Activated T-cell treated with anti-CD3 and anti-CD28 coated beads, Interleukin-2, amount 50 U/mL, for 72 hours (primary cell): ENCODE data around the gene NHLH1. TPM values are rescaled to one million over a fixed set of nuclear protein-coding genes. Genes with fewer than 3 reads are reported as not detected.
A peak's percentile ranks its signal among the peaks of the same experiment; 100 is the strongest.

Experiments used
- ATAC-seq, 2 donors: fragments of 150-1000 bp; cut with Tn5 transposase; replicated peaks in 1 of 2; 2 replicates each; pipeline ENCODE4 v1.10.0; 2021; ENCODE audit warnings: moderate library complexity in 2 of 2, mild to moderate bottlenecking in 1 of 2
- DNase-seq, 2 donors: peaks; one replicate each; pipeline ENCODE4 v3.0.0; 2021 to 2022; ENCODE audit warnings: mixed read lengths in 1 of 2
- H3K27ac Mint-ChIP-seq: one replicate; pipeline ENCODE4 v1.8.0; 2022; ENCODE audit warnings: mild to moderate bottlenecking, moderate library complexity, mixed read lengths
- H3K27me3 Mint-ChIP-seq: one replicate; pipeline ENCODE4 v1.8.0; 2022; ENCODE audit warnings: low read depth, mixed read lengths
- H3K36me3 Mint-ChIP-seq, 2 donors: one replicate each; pipeline ENCODE4 v1.8.0; 2022; ENCODE audit warnings: mixed read lengths in 2 of 2, mild to moderate bottlenecking in 1 of 2; ENCODE audit not compliant: insufficient read depth in 2 of 2
- H3K4me1 Mint-ChIP-seq: one replicate; pipeline ENCODE4 v1.8.0; 2022; ENCODE audit warnings: low read depth, mixed read lengths
- H3K4me3 Mint-ChIP-seq, 2 donors: one replicate each; pipeline ENCODE4 v1.8.0; 2022; ENCODE audit warnings: mild to moderate bottlenecking in 2 of 2, mixed read lengths in 2 of 2, moderate library complexity in 2 of 2
- H3K9me3 Mint-ChIP-seq, 2 donors: one replicate each; pipeline ENCODE4 v1.8.0; 2022; ENCODE audit warnings: mixed read lengths in 2 of 2
- total RNA-seq, 2 donors: library from RNA; stranded (reverse); gene quantifications; one replicate each; pipeline ENCODE4 v1.2.3, GENCODE V29; 2022

Gene NHLH1
- under 1 TPM; 0.32 to 0.60 TPM for total RNA-seq

DNA sequence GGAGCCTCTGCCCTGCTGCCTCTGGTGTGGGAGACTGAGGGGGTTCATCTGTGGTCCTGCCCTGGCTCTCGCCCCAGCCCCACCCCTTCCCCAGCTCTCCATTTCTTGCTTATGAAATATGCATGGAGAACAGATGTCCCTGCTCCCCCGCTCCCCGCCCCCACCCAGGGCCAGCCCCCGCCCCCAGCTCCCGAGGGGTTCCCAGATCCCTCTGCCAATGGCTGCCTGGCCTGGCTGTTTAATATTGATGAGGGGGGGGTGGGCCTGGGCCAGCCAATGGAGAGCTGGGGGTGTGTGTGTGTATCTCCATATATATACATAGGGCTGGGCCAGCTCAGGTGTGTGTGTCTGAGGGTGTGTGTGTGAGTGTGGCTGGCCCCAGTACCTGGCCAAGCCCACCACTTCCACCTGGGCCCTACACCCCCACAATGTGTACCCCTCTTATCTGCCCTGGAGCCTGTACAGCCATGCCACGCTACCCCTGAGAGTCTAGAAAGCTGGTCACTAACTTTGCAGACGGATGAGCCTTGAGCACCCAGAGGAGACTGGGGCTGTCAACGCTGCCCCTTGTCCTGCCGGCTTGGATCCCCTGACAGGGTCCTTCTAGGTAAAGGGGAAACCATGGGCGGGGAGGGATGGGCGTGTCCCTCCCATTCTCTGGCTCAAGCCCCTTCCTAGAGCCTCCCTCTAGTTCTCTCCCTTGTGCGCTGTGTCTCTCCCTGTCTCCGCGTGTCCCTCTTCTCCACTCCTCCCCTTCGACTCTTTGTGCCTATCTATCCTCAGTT lies at the start of gene NHLH1:
NHLH1 (plus strand) TSS at position 341 of the 785 bp plus-strand sequence. CDS start 3,661 bp downstream, outside the sequence.
- H3K4me3 Mint-ChIP-seq, result no peak within 1 kb of the TSS
- no peaks in the 10 kb centered on the region for H3K27me3 Mint-ChIP-seq
- ATAC-seq (no peak), DNase-seq (no peak)
- H3K36me3 Mint-ChIP-seq, result no peaks in the 10 kb centered on the region
- no peaks in the 10 kb centered on the region for H3K9me3 Mint-ChIP-seq
- peaks cover 9% of the 10 kb centered on the region for H3K4me1 Mint-ChIP-seq
- H3K27ac Mint-ChIP-seq, result no peak within 1 kb of the TSS

DNA sequence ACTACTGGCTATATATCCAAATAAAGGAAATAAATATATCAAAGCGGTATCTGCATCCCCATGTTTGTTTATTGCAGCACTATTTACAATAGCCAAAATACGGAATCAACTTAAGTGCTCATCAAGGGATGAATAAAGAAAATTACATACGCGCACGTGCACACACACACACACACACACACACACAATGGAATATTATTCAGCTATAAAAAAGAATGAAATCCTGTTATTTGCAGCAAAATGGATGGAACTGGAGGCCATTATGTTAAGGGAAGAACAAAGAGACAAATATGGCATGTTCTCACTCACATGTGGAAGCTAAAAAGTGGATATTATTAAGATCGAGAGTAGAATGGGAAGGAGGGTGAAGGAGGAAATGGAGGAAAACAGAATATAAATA lies 44.0 kb upstream of the NHLH1 start:
- Mint-ChIP-seq H3K36me3 (peaks cover 17 to 60% of the 10 kb centered on the region in 2 donors), H3K27me3 (no peaks in the 10 kb centered on the region), H3K4me1 (no peaks in the 10 kb centered on the region), H3K27ac (no peak overlapping the region), H3K4me3 (no peak overlapping the region), H3K9me3 (no peaks in the 10 kb centered on the region)
- ATAC-seq, result no peak
- DNase-seq, result no peak

DNA sequence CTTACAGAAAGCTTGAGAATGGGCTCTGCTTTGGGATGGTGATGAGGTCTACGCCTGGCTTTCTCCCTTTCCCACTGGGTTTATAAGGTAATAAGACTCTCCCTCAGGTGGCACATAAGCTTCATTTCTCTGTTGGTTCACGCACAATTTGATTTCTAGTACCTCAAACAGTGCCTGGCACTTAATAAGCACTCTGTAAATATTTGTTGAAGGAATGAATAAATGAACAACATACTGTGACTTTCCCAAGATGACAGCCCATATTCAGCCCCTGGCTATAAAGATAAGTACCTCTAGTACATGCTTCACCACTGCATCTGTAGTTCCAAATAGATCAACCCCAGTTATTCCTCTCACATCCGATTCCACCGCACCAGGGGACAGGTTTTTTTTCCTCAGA lies 41.6 kb upstream of the NHLH1 start:
- DNase-seq (no peak), ATAC-seq (no peak)
- H3K4me3 Mint-ChIP-seq, result no peak overlapping the region
- no peaks in the 10 kb centered on the region for H3K9me3 Mint-ChIP-seq
- H3K27me3 Mint-ChIP-seq, result no peaks in the 10 kb centered on the region
- H3K36me3 Mint-ChIP-seq, result peaks cover 6 to 49% of the 10 kb centered on the region in 2 donors
- no peaks in the 10 kb centered on the region for H3K4me1 Mint-ChIP-seq
- peak overlapping the region; percentile 8 for H3K27ac Mint-ChIP-seq

DNA sequence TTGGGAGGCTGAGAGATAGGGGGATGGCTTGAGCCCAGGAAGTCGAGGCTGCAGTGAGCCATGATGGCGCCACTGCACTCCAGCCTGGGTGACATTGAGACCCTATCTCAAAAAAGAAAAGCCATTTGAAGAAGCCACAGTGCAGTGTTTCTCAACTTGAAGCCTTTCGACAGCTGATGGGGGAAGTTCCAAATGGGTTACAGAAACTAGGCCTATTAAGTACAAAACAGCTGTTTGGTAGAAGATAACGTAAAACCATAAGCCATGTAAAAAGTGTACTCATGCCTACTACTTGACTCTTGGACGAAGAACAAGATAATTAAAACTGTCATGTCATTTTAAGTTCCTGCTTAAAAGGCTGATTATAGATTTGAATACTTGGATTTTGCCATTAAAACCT lies 40.5 kb upstream of the NHLH1 start:
- Mint-ChIP-seq H3K27ac (peak overlapping the region; percentile 80), H3K4me1 (no peaks in the 10 kb centered on the region), H3K4me3 (no peak overlapping the region), H3K9me3 (no peaks in the 10 kb centered on the region), H3K36me3 (peaks cover 9 to 43% of the 10 kb centered on the region in 2 donors), H3K27me3 (no peaks in the 10 kb centered on the region)
- DNase-seq (no peak), ATAC-seq (no peak)

DNA sequence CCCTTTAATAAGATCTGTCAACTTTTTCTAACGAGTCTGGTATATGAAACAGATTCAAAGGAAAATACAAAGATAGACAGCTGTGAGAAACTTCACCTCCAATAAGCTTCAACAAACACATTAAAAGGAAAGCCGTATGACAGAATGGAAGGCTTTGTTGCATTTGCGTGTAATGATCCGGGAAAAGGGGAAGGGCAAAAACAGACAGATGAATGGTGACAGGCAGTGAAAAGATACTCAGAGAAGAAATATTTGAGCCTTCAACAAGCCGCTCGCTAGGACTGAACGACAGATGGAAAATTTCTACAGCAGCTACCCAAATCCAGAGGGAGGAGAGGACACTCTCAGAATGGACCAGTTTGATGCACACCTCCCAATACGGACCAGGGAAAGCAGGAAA lies 38.7 kb upstream of the NHLH1 start:
- DNase-seq (no peak), ATAC-seq (no peak)
- no peaks in the 10 kb centered on the region for H3K4me1 Mint-ChIP-seq
- no peak overlapping the region for H3K27ac Mint-ChIP-seq
- H3K27me3 Mint-ChIP-seq, result no peaks in the 10 kb centered on the region
- peaks cover 4 to 39% of the 10 kb centered on the region in 2 donors for H3K36me3 Mint-ChIP-seq
- H3K9me3 Mint-ChIP-seq, result no peaks in the 10 kb centered on the region
- no peak overlapping the region for H3K4me3 Mint-ChIP-seq

DNA sequence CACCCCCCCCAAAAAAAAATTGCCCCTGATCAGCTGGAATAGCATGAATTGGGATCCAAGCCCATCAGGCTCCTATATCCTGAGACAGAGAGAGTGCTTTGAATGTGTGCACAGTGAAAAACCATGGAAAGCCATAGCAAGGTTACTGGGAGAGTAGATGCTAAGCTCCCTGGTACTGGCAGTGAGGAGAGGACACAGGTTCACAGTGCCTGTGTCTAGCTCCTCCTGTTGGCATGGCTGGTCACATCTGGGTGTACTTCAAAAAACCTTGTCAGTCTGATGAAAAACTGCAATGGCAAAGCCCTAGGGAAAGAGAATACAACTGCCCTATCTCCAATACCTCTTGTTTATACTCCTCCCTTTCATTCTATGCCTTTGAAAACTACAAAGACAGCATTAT lies 36.8 kb upstream of the NHLH1 start:
- no peaks in the 10 kb centered on the region for H3K9me3 Mint-ChIP-seq
- ATAC-seq (no peak), DNase-seq (no peak)
- H3K27ac Mint-ChIP-seq, result peak overlapping the region; percentile 14
- no peaks in the 10 kb centered on the region for H3K27me3 Mint-ChIP-seq
- H3K4me1 Mint-ChIP-seq, result no peaks in the 10 kb centered on the region
- peaks cover 7 to 34% of the 10 kb centered on the region in 2 donors for H3K36me3 Mint-ChIP-seq
- no peak overlapping the region for H3K4me3 Mint-ChIP-seq

DNA sequence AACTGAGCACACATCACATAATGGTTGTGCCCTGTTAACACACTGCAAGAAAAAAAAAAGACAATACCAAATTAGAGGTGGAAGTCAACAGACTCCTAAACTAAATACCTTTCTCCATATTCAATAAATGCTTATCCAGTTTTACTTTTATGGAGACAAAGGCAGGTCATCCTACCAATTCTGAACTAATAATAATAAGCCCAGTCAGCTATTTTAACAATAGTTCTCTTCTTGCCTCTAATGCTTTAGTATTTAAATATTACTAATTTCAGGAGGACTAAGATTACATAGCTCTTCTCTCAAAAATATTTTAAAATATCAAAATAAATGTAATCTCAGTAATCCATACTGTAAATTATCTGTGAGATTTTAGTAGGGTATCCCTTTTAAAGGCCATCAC lies 34.4 kb upstream of the NHLH1 start:
- no peaks in the 10 kb centered on the region for H3K27me3 Mint-ChIP-seq
- H3K4me3 Mint-ChIP-seq, result no peak overlapping the region
- no peaks in the 10 kb centered on the region for H3K4me1 Mint-ChIP-seq
- DNase-seq, result no peak
- H3K9me3 Mint-ChIP-seq, result no peaks in the 10 kb centered on the region
- H3K27ac Mint-ChIP-seq, result no peak overlapping the region
- no peak for ATAC-seq
- peaks cover 7 to 23% of the 10 kb centered on the region in 2 donors for H3K36me3 Mint-ChIP-seq

DNA sequence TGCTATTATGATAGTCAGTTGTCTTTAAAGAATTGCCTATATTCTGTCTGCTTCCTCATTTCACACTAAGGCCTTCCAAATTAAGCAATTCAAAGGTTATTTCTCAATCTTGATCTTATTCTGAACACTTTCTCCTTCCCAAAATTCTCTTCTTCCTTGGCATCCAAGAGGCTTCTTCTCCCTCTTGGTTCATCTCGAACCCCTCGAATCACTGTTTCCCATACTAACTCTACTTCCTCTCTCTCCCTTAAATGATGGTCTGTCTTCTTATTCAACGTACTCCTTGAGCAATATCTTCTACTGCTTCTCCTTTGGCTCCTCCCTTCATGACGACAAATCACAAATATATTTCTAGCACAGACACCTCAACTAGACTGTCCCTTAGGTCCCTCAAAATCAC lies 28.3 kb upstream of the NHLH1 start:
- Mint-ChIP-seq H3K36me3 (peaks cover 21 to 31% of the 10 kb centered on the region in 2 donors), H3K4me1 (peaks cover 23% of the 10 kb centered on the region), H3K27ac (no peak overlapping the region)

DNA sequence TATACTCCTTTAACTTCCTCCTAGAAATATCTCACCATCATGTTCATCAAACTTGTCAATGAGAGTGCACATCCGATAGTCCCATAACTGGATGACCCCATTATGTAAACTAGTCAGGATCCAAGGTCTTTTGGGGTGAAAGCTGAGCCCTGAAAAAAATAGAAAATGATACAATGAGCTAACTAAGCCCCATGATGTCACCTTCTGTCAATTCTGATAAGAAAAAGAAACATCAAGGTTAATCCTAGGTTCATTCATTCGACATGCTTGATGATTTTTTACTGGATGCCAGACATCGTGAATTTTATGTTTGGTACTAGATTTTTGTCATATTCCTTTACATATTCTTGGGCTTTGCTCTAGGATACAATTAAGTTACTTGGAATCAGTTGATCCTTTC lies 26.7 kb upstream of the NHLH1 start:
- Mint-ChIP-seq H3K27me3 (no peaks in the 10 kb centered on the region), H3K27ac (peak overlapping the region; percentile 74)

More for the DNA sequence above, 28.3 kb upstream of the NHLH1 start:
- Mint-ChIP-seq H3K27me3 (no peaks in the 10 kb centered on the region), H3K4me3 (no peak overlapping the region), H3K9me3 (no peaks in the 10 kb centered on the region)
- ATAC-seq (no peak), DNase-seq (no peak)

DNA sequence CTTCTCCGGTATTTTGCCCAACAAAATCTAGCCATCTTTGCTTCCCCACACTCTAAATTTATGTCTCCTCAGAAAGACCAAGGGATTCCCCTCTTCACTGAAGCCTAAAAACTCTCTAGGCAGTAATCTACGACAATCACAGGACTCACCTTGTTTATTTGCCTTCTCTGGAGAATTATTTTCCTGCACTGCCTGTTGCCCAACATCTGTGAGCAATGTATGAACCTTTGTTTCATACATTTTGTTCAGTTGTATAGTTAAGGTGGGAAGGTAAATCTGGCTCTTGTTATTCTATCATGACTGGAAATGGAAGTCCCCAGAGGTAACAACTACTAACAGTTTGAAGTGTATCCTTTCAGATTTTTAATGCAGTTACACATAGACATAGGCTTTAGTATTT lies 26.0 kb upstream of the NHLH1 start:
- ATAC-seq, result no peak
- Mint-ChIP-seq H3K27ac (peak overlapping the region; percentile 74), H3K4me1 (peaks cover 35% of the 10 kb centered on the region), H3K9me3 (no peaks in the 10 kb centered on the region), H3K27me3 (no peaks in the 10 kb centered on the region), H3K4me3 (peak overlapping the region; percentile 32 to 97), H3K36me3 (peaks cover 21 to 26% of the 10 kb centered on the region in 2 donors)
- DNase-seq, result no peak

More for the DNA sequence above, 26.7 kb upstream of the NHLH1 start:
- H3K36me3 Mint-ChIP-seq, result peaks cover 21 to 26% of the 10 kb centered on the region in 2 donors
- no peaks in the 10 kb centered on the region for H3K9me3 Mint-ChIP-seq
- DNase-seq (no peak), ATAC-seq (no peak)
- no peak overlapping the region for H3K4me3 Mint-ChIP-seq
- H3K4me1 Mint-ChIP-seq, result peaks cover 35% of the 10 kb centered on the region

DNA sequence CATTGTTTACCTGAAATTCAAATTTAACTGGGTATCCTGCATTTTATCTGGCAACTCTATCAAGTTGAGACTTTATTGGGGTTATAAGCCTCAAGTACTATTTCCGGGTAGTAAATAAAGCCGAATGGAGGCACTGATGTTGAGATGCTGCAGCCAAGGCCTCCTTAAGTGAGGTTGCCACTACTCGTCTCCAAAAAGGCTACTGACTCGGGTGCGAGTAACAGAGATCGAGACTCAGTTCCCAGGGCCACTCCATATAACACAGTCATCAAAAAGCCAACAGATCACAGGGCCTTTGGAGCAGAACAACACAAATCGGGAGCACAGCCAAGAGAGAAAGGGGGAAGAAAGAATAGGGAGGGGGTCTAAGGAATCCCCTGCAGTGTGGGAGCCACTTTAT lies 24.3 kb upstream of the NHLH1 start:
- no peaks in the 10 kb centered on the region for H3K9me3 Mint-ChIP-seq
- peaks cover 23 to 26% of the 10 kb centered on the region in 2 donors for H3K36me3 Mint-ChIP-seq
- peak overlapping the region; percentile 96 to 97 for H3K4me3 Mint-ChIP-seq
- H3K4me1 Mint-ChIP-seq, result peaks cover 39% of the 10 kb centered on the region
- peak overlapping the region; percentile 99 for H3K27ac Mint-ChIP-seq
- H3K27me3 Mint-ChIP-seq, result no peaks in the 10 kb centered on the region
- DNase-seq (peak in 1 of 2 donors; percentile 8), ATAC-seq (no peak)

DNA sequence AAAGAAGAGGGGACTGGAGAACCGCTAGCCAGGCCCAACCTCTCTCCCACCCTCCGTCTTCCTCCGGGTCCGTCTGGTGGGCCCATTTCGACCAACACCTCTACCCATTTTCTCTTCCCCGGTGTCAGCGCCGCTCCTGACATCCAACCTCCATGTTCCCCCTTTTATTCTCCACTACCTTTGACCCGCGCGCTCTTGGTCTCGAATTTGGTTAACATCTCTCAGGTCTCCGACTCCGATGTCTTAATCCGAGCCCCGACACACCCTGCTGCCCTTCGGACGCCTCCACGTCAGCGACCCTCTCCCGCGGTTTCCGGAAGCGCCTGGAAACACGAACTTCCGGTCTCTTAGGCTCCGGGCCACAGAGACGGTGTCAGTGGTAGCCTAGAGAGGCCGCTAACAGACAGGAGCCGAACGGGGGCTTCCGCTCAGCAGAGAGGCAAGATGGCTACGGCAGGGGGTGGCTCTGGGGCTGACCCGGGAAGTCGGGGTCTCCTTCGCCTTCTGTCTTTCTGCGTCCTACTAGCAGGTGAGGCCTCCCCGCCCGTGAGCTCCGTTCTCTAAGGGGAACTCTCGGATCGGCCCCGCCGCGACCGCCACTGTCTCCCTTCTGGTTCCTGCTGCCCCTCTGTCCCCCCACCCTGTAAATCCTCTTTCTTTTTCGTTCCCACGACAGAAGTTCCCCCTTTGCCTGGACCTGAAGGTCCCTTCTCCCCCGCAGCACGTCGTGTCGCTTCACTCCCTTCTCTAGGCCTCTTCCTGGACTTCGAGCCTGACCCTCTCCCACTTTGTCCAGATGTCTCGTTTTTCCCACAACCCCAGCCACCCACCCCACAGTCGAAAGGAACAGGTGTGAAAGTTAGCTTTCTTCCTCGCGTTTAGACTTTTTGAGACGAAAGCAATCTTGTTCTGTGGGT lies 23.7 kb upstream of the NHLH1 start, which contains the start of the genes COPA and NCSTN:
COPA (minus strand) TSS at position 298 of the 917 bp plus-strand sequence; CDS start at position 218, 80 bp downstream.
NCSTN (plus strand) TSS at position 431 of the 917 bp plus-strand sequence; CDS start at position 445, 14 bp downstream.
- Mint-ChIP-seq H3K4me3 (peak within 1 kb of the TSS; percentile 96 to 97), H3K27me3 (no peaks in the 10 kb centered on the region), H3K9me3 (no peaks in the 10 kb centered on the region), H3K36me3 (peaks cover 21 to 24% of the 10 kb centered on the region in 2 donors), H3K27ac (peak within 1 kb of the TSS; percentile 99), H3K4me1 (peaks cover 45% of the 10 kb centered on the region)
- peak; percentile 100 for ATAC-seq
- DNase-seq, result peak; percentile 91 to 94

DNA sequence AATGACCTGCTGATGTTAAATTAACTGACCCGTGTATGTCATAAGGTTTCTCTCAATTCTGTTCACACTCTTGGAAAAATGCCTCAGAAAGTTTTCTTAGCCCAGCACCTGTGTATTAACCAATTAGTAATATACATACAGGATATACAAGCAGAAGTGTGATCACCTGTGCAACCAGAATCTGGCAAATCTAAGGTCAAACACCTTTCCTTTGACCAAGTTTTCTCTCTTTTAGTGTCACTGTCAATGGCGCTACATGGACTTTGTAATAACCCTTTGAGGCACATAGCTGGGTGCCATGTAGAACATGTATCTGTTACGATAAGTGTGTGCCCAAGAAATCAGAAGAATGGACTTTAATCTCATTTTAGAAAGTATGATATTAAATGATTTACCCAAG lies 22.6 kb upstream of the NHLH1 start:
- Mint-ChIP-seq H3K27ac (peak overlapping the region; percentile 99), H3K27me3 (no peaks in the 10 kb centered on the region), H3K4me1 (peaks cover 45% of the 10 kb centered on the region), H3K4me3 (peak overlapping the region; percentile 96 to 97), H3K36me3 (peaks cover 14 to 15% of the 10 kb centered on the region in 2 donors), H3K9me3 (no peaks in the 10 kb centered on the region)
- DNase-seq (no peak), ATAC-seq (no peak)
